Hematopoietic multipotent progenitor cell treated with erythropoietin and hydrocortisone succinate and interleukin-3 and kit ligand, for 17 days (in vitro differentiated cells): Measurements from ENCODE around the gene KRT26.
"Not testable (repeated sequence)": the region's sequence is repeated elsewhere in the genome, so short reads cannot be mapped to it uniquely, and the experiment has no call there.

Source experiments
- DNase-seq: peaks from one replicate; pipeline ENCODE4 v3.0.0-alpha.2; 2015; ENCODE audit warnings: low spot score

KRT26 gene

GRCh38 chr17:40794466-40794865 lies 22.5 kb upstream of the KRT26 start:
- no peak for DNase-seq

DNA sequence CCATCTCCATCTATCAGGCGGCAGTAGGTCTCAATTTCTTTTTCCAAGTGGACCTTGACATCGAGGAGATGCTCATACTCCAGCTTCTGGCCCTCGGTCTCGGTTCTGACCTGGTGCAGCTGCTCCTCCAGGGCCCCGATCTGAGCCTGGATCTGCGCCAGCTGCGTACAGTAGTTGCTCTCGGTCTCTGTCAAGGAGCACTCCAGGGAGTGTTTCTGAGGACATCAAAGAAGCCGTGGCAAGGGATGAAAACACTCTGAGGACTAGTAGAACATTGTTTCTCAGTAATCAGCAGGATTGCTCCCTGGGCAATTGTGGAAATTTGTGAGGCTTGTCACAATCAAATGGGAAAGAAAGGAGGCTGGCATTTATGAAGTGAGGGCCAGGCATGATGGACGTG lies 21.8 kb upstream of the KRT26 start:
- DNase-seq, result no peak

DNA sequence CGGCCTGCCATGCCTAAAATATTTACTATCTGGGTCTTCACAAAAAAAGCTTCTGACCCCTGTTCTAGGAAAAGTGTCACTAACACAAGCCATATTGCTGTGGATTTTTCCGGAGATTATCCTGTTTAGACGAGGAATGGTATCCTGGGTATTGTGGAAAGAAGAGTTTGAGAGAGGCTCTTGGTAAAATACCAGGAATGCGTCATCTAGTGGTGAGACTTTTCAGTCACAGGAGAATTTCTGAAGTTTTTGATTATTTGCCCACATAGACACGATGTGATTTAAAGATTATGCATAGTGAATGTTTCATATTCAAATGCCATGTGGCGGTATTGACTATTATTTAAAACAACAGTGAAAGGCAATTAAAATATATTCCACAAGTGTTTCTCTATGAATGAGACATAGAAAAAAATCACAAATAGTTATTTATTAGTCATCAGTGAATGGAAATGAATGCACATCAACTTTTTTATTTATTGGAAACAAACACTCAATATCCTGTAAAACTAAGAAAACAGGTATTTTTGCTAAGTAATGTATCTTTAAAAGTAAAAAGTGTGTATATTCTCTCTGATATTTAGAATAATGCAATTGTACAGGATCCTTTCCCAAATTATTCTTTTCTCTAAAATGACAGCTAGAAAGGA lies 19.9 kb upstream of the KRT26 start:
- DNase-seq, result no peak

DNA sequence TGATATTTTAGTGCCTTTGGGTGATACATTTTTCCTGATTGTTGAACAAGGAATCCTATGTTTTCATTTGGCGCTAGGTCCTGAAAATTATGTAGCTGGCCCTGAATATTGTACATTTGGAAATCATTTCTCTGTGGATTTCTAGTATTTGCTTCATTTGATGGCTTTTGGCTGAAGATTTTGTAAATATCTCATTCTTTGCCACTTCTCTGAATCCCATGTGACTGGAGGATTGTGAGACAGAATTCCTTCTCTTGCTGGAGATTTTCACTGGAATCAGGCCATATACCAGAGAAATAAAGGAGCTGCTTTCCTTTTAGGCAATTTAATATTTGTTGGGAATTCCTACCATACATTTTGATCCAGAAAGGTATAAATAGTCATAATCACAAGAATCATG lies 19.1 kb upstream of the KRT26 start:
- DNase-seq, result no peak

DNA sequence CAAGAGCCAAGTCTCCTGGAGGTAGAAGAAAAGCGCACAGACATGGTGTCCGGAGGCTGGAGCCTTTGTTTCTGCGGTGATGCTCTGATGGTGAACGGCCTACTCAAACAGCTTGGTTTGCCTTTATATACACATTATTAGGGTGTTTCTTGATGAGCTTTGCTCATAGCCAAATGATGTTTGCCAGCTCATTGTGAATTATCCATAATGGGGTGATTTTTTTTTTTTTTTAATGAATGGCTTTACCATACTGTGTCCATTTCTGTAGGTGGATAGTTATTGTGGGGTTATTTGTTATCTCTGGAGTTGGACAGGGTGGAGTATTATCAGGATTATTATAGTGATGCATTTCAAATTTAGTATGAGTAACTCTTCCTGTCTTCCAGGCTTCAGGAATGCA lies 10.4 kb upstream of the KRT26 start, which contains the start of gene KRT27:
KRT27 (minus strand) TSS at position 101 of the 400 bp plus-strand sequence; CDS start at position 44, 57 bp downstream.
- DNase-seq, result no peak

DNA sequence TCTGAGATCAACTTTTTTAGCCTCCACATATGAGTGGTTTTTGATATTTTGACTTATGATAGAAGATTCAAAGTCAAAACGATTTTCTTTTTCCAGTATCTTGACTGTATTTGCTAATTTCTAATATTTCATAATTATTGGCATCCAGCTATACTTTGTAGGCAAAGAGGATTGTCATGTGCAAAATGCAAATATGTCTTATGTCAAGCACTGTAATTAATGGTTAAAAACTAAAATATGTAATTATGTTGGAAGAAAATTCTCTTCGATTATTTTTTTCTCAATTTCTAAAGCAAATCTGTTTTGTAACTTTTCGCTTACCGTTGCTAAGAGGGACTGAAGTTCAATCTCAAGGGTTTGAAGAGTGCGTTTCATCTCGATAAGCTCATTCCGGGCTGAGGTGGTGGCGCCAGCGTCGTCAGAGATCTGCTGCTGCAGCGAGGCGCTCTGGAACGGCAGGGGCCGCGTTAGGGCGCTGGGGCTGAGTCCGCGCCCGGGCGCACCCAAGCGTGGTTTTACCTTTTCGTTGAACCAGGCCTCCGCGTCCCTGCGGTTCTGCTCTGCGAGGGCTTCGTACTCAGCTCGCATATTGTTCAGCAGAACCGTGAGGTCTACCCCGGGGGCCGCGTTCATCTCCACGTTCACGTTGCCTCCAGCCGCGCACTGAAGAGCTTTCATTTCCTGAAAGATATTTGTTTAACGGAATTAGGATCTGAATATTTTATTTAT lies 7.3 kb upstream of the KRT26 start:
- DNase-seq, result no peak

DNA sequence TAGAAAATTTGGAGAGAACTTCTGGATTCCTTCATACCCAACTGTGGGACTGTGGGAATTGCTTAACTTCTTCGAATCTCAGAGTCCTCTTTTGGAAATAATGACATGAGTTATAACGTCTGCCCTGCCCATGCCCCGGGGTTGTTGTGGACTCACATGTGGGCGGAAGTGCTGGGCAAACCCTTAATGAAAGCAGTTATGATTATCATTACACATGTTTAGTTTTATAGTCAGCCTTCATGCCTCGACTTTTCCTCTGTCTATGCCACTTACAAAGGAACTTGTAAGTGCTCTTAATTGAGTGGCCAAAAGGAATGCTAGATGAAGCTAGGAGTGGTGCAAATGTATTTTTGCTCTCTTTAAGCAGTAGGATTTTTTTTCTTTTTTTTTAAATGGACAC lies 6.5 kb upstream of the KRT26 start:
- DNase-seq, result no peak

- DNase-seq, result no peak
These were observed 6.0 kb upstream of the KRT26 start for GRCh38 chr17:40777971-40778370.

- DNase-seq, result no peak
These were observed 5.5 kb upstream of the KRT26 start for GRCh38 chr17:40777459-40777858.

DNA sequence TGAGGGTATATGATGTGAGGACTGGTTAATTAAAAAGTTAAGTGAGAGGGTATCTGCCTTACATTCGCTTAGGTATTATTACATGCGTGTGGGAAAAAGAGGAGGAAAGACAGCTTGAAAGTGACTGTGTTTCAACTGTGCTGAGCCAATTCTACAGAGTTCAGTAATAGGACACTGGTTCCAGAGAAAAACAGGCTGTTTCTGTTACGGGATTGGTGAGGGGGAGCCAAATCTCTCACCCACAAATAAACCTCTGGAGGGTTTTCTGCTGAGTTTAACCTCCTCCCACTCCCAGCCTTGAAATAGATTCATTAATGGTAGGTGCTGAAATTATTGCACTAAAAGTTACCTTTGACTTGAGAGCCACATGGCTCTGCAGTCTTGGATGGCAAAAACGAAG lies 3.9 kb upstream of the KRT26 start:
- DNase-seq, result no peak

GRCh38 chr17:40765657-40766056 lies 6.3 kb downstream of the KRT26 start:
- no peak for DNase-seq

DNA sequence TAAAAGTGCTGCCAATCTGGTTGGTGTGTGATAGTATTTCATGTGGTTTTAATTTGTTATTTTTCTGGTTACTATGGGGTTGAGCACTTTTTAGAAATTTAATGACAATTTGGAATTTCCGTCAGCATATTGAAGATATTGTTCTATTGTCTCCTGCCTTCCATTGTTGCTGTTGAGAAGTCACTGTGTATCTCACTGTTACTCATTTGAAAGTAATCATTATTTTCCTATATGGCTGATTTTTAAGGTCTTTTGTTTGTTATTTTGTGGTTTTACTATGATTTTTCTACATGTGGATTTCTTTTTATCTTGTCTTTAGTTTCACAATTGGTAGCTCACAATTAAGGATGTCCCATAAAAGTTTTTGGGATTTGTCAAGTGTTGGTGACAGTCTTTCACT lies 8.2 kb downstream of the KRT26 start:
- no peak for DNase-seq

DNA sequence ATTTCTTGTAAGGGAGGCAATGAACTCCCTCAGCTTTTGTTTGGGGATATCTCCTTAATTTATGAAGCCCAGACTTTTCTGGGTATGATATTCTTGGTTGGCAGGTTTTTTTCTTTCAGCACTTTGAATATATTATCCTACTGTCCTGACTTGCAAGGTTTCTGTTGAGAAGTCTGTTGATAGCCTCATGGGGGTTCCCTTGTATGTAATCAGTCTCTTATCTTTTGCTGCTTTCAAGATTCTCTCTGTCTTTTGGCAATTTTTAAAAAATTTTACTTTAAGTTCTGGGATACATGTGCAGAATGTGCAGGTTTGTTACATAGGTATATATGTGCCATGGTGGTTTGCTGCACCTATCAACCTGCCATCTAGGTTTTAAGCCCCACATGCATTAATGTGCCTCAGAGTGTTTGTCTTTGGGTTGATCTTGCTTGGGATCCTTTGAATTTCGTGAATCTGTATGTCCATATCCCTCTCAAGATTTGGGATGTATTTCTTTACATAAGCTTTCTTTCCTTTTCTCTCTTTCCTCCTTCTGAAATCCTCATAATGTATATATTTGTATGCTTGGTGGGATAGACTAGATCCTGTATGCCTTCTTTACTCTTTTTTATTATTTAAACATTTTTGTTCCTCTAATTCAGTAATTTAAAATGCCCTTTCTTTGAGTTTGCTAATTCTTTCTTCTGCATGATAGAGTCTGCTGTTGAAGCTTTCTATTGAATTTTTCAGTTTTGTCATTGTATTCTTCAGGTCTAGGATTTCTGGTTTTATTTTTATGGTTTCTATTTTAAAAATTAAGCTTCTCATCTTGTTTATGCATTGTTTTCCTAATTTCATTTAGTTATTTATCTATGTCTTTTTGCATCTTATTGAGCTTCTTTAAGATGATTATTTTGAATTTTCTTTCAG lies 11.6 kb downstream of the KRT26 start:
- DNase-seq, result no peak

GRCh38 chr17:40755231-40755630 lies 16.8 kb downstream of the KRT26 start, which contains the start of gene KRT25:
TSS of gene KRT25 (minus strand) at chr17:40755331. CDS start at chr17:40755271, 60 bp downstream.
- DNase-seq, result no peak

- DNase-seq, result no peak
These were observed 18.2 kb downstream of the KRT26 start for GRCh38 chr17:40753804-40754203.

GRCh38 chr17:40751065-40751464 lies 20.9 kb downstream of the KRT26 start:
- no peak for DNase-seq

DNA sequence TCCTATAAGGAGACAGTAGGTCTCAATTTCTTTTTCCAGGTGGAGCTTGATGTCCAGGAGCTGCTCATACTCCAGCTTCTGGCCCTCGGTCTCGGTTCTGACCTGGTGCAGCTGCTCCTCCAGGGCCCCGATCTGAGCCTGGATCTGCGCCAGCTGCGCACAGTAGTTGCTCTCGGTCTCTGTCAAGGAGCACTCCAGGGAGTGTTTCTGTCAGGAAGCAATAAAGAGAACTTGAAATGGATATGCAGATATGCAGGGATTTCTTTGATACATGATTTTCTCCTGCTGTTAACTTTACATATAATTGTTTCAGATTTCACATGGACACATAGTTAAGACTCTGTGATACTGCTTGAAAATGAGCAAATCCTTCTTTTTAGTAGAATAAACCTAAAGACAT lies 21.6 kb downstream of the KRT26 start:
- DNase-seq, result no peak

DNA sequence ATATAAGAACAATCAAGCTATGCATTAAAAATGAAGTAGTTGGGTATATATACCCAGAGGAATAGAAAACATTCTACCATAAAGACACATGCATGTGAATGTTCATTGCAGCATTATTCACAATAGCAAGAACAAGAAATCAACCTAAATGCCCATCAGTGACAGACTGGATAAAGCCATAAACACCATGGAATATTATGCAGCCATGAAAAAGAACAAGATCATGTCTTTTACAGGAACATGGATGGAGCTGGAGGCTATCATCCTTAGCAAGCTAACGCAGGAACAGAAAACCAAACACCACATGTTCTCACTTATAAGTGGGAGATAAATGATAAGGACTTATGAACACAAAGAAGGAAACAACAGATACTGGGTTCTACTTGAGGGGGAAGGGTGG lies 23.3 kb downstream of the KRT26 start:
- DNase-seq, result not testable (repeated sequence)

- no peak for DNase-seq
These were observed 33.4 kb downstream of the KRT26 start for GRCh38 chr17:40738553-40738952.

GRCh38 chr17:40735016-40735415 lies 37.0 kb downstream of the KRT26 start:
- DNase-seq, result no peak

- no peak for DNase-seq
These were observed 38.0 kb downstream of the KRT26 start for GRCh38 chr17:40734018-40734417.

- no peak for DNase-seq
These were observed 41.0 kb downstream of the KRT26 start for GRCh38 chr17:40730970-40731369.
